ENCODE measurements around the gene AFAP1.

AFAP1 gene

GRCh38 chr4:7710576-7711306 lies 228.9 kb downstream of the AFAP1 start:
- DNase-seq = no peak

- DNase-seq = no peak
Measured at GRCh38 chr4:7710126-7710525, 229.5 kb downstream of the AFAP1 start.

- no peak for DNase-seq
Measured at GRCh38 chr4:7709431-7709830, 230.2 kb downstream of the AFAP1 start.

- no peak for DNase-seq
Measured at GRCh38 chr4:7708981-7709380, 230.7 kb downstream of the AFAP1 start.
